Measurements from ENCODE around the gene LMF2.

LMF2 gene

DNA sequence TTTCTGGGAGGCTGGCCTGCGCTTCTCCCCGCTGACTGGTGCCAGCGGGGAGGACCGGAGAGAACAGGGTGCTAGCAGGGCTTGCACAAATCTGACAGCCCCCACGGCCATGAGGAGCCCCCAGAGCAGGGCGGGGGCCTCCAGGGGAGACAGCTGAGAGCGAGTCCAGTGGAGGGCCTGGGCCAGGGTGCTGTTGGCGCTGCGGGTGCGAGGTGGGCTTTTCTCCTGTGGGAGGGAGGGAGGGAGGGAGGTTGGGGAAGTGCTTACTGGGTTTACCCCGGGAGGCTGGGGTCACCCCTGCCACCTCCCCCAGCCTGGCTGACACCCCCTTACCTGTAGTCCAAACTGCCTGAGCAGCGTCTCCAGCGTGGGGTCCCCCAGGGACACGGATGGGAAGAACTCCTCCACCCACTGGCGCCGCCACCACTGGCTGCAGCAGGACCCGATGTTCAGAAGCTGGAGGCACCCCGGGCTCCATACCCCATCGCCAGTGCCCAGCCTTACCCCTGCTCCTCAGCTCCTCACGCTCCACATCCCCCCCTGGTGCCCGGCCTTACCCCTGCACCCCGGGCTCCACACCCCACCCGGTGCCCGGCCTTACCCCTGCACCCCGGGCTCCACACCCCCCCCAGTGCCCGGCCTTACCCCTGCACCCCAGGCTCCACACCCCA lies 3.9 kb downstream of the LMF2 start:
- DNase-seq (ENCODE audit: low read depth): no peak

GRCh38 chr22:50502628-50503474 lies 4.7 kb downstream of the LMF2 start:
- DNase-seq (ENCODE audit: low read depth): no peak

DNA sequence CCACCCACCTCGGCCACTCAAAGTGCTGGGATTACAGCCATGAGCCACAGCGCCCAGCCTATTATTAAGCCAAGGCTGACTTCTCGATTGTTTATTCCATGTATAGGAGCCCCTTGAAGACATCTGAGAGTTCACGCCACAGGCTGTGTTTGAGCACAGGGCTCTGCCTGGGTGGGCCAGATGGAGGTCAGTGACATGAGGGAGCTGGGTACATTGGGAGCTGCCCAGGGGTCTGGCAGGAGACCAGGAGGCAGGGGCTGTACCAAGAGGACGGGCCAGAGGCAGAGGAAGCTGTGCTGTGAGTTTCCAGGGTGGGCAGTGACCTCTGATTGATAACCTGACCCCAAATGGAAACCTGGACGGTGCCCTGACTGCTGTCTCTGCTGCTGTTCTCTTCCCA lies 5.4 kb downstream of the LMF2 start:
- DNase-seq (ENCODE audit: low read depth): no peak

DNA sequence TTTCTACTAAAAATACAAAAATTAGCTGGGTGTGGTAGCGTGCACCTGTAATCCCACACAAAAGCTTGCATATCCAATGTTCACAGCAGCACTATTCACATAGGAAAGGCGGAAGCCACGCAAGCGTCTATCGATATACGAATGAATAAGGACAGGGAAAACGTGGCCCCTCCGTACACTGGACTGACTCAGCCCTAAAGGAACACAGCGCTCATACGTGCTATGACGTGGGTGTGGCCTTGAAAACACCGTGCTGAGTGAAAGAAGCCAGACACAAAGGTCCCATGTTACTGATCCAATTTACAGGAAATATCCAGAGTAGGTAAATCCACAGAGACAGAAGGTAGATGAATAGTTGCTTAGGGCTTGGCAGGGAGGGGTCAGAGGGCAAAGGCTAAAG lies 7.0 kb downstream of the LMF2 start:
- DNase-seq (ENCODE audit: low read depth): no peak

DNA sequence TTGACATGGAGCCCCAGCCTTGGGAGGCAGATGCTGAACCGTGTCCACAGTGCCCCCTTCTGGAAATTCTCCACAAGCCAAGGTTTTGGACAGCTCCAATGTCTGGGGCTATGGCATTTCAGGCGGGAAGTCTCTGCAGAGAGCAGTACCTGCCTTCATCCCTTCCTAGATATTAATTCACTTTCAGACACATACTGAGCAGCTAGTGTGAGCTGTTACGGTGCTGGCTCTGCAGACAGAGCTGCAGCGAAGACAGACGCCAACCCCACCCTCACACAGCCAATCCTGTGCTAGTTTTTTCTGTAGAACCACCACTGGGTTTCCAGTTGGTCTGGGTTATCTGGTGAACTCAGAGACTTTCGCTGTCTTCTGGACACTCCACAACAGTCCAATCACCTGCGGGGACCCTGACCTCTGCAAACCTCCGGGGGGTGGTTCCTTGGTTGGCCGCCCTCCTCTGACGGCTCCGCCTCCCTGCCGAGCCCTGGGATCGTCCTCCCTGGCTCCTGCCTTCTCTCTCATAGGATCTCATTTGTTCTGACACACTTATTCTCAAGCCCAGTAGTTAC lies 9.1 kb downstream of the LMF2 start:
- DNase-seq (ENCODE audit: low read depth): peak; percentile 39

DNA sequence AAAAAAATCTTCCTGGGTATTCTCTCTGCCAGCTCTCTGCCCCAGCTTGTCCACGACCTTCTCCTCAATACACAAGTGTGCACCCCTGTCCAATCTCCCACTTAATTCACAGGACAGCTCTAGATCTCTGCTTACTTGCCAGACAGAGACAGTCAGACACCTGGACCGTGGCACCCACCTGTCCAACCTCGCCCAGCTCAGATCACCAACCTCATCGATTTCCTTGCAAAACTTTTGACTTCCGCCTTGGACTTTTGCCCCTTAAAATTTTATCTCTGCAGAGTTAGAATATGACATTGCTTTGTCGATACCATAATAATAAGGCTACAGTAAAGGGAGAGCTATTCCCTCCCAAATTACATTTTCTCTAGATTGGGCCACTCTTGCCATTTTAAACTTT lies 10.4 kb downstream of the LMF2 start:
- no peak for DNase-seq (ENCODE audit: low read depth)

- no peak for DNase-seq (ENCODE audit: low read depth)
Measured at GRCh38 chr22:50490531-50491308, 16.8 kb downstream of the LMF2 start.

GRCh38 chr22:50489363-50490243 lies 17.9 kb downstream of the LMF2 start:
- DNase-seq (ENCODE audit: low read depth): no peak

GRCh38 chr22:50488886-50489285 lies 18.6 kb downstream of the LMF2 start:
- DNase-seq (ENCODE audit: low read depth): no peak

GRCh38 chr22:50488006-50488677 lies 19.4 kb downstream of the LMF2 start:
- no peak for DNase-seq (ENCODE audit: low read depth)

DNA sequence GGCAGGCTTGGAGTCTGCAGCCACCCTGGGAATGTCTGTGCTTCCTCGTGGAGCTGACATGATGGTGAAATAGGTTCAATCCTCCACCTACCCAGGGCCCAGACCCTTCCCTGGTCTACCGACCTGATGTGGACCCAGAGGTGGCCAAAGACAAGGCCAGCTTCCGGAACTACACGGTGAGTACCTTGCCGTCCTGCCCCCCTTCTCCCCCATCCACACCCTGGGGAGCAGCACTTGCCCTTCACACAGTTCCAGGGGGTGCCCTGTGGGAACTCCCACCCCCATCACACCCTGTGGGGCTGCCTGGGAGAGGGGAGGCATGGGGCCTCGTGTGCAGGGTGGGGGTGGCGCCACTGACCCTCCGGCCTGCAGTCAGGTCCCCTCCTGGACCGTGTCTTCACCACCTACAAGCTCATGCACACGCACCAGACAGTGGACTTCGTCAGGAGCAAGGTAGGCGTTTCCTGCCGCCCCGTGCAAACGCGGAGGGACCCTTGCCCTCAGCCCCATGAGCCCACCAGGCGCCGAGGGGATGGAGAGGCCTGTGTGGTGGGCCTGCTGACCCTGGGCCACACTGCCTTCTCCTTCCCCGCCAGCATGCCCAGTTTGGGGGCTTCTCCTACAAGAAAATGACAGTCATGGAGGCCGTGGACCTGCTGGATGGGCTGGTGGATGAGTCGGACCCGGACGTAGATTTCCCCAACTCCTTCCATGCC lies 20.1 kb downstream of the LMF2 start:
- DNase-seq (ENCODE audit: low read depth): no peak

GRCh38 chr22:50486561-50487289 lies 20.8 kb downstream of the LMF2 start, which contains the start of gene MIOX:
TSS of gene MIOX (plus strand) at chr22:50486859. CDS start at chr22:50486898, 39 bp downstream.
- no peak for DNase-seq (ENCODE audit: low read depth)

DNA sequence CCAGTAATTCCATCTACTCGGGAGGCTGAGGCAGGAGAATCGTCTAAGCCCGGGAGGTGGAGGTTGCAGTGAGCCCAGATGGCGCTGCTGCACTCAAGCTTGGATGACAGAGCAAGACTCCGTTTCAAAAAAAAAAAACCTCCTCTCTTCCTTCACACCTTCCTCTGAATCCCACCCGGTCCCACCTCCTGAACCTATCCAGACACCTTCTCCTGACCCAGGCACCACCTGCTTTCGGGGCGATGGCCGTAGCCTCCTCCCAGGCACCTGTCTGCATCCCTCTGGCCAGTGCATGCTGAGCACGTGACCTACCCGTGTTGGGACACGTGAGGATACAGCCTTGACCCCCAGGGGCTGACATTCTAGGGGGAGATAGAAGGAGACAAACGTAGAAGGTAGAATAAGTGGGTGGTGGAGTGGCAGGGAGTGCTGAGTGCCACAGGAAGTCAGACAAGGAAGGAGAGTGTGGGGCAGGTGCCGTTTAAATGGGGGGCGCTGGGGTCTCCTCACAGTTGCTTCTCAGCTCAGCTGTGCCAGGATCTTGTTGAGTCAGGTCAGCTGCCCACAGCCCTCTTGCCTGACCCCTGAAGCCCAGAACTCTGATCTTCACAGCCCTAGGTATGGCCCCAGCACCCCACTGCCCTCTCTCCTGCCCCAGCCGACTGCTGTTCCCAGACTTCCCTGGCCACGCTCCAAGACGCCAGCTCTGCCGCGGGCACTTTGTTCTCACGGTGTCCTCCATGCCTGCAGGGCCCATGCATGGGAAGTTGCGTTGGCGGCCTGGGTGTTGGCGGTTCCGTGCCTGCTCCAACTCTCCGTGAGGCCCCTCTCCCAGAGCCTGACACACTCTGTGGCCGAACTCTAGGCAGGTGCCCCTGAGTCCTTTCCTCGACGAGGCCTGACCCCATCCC lies 22.0 kb downstream of the LMF2 start:
- no peak for DNase-seq (ENCODE audit: low read depth)

DNA sequence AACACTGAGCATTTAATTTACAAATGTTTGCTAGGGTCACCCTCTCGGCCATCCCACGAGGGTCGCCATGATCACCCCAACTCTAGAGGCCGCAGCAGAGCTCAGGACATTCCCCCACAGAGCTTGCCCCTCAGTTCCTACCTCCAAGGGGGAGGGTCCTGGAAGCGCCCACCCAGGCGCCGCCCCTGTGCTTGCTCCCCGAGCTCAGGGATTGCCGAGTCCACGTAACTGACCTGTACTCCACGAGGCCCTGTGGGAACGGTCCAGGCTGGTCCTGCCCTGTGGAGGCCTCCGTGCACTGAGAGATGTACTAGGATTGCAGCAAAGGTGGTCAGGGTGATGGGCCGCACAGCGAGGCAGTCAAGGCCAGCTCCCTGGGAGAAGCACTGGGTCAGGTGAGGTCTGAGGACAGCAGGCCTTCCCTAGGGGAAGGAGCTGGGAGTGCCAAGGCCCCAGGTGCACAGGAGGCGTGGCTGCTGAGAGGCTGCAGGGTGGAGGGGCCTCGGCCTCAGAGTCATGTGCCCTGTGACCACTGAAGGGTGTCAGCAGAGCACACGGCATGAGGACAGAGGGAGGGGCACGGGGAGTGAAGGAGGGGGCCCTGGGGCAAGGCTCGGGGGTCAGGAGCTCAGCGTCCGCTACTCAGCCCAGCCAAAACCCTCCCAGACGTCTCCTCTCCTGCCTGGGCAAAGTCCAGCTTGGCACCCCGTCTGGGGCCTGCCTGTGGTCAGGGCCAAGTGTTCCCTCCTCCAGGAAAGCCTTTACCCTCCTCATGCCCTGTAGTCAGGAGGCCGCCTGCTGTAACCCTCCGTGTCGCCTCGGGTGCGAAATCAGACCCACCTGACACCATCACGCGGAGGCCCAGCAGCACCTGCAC lies 23.3 kb downstream of the LMF2 start:
- no peak for DNase-seq (ENCODE audit: low read depth)

- no peak for DNase-seq (ENCODE audit: low read depth)
Measured at GRCh38 chr22:50483556-50483955, 23.9 kb downstream of the LMF2 start.

DNA sequence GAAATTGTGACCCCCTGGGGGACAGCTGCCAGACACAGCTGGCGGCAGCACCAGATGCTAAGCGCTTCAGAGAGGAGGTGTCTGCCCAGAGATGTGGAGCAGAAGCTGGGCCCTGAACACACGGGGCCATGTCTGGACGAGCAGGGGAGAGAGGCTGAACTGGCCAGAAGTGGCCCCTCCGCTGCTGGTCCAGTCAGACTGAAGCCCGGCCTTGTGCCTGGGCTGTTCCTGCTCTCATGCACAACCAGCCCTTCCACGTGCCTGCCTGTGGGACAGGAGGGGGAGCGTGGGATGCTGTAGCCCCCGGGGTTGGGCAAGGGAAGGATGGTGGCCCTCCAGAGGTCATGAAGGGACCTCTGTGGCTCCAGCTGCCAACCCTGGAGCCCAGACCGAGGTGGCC lies 24.4 kb downstream of the LMF2 start:
- no peak for DNase-seq (ENCODE audit: low read depth)

Data from activated T-helper 9 cell treated with anti-CD3 and anti-CD28 coated beads, Interleukin-2, amount 50 U/mL, for 16 hours (primary cell).